GM12865 (cell line): Measurements from ENCODE around the gene SLC35A5.
"Not testable (repeated sequence)": the region's sequence is repeated elsewhere in the genome, so short reads cannot be mapped to it uniquely, and the experiment has no call there.

Experiments used
- DNase-seq: peaks from one replicate; pipeline ENCODE4 v3.0.0; 2010; ENCODE audit warnings: low read depth
- H3K4me3 ChIP-seq: 2 replicates; pipeline ENCODE4 v1.5.1; 2011; ENCODE audit warnings: mild to moderate bottlenecking, low read depth, low read length, control low read depth
- TF ChIP-seq, protein P1 (sequence below): IDR thresholded peaks from 2 replicates; pipeline ENCODE4 v1.5.1; 2011; ENCODE audit warnings: low read length, control low read depth, low read depth, inconsistent platforms; ENCODE audit not compliant: insufficient read depth; ENCODE audit errors: missing control alignments

The SLC35A5 gene

DNA sequence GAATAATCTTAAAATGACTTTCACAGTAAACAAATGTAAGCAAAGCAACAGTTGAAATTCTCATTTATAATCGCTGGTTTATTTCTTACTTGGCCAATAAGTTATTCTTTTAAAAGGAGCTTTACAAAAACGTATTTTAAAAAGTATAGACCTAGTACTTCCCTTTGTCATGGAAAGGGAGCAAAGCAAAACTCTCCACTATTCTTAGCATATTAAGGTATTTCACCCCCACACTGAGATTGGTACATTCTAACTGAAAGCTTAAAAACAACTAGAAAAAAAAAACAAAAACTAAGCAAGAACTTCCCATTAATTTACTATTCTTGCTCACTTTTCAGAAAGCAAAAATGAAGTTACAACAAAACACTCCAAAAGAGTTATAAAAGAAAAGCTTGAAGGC, 1.5 kb upstream of the SLC35A5 start:
- peak overlapping the region; percentile 83 for H3K4me3 ChIP-seq
- TF ChIP-seq, protein P1, sequence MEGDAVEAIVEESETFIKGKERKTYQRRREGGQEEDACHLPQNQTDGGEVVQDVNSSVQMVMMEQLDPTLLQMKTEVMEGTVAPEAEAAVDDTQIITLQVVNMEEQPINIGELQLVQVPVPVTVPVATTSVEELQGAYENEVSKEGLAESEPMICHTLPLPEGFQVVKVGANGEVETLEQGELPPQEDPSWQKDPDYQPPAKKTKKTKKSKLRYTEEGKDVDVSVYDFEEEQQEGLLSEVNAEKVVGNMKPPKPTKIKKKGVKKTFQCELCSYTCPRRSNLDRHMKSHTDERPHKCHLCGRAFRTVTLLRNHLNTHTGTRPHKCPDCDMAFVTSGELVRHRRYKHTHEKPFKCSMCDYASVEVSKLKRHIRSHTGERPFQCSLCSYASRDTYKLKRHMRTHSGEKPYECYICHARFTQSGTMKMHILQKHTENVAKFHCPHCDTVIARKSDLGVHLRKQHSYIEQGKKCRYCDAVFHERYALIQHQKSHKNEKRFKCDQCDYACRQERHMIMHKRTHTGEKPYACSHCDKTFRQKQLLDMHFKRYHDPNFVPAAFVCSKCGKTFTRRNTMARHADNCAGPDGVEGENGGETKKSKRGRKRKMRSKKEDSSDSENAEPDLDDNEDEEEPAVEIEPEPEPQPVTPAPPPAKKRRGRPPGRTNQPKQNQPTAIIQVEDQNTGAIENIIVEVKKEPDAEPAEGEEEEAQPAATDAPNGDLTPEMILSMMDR, result no peak
- no peak for DNase-seq

DNA sequence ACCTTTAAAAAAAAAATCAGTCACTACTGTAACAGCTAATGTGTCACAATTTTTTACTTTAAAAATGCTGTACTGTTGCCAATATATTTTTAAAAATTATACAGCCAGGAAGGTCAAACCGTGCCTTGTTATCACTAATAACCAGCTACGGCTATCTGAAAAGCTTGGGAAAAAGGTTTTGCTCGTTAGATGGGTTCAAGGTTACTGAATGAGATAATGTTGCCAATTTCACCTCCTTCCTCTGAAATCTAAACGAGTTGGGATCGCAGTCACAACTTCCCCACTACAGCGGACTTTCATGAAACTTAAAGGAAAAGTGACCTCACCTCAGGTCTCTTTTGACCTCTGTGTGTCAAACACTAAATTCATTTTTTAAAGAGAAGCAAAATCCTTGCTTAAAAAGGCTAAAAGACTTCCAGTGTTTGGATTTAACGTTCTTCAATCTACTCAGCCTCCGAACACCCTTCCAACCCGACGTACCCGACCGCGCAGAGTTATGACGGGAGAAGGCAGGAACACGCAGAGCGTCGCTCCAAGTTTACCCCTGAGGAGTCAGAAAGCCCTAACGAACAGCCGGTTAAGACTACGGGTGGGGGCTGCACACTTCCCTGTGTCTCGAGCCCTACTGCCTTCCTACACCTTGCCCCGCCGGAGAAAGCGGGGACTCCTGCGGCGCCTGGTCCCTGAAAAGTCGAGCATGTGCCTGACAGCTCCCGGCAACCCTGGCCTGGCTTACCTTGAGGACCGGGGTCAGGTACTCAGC, 943 bp upstream of the SLC35A5 start:
- TF ChIP-seq, protein P1, result no peak
- DNase-seq, result peak; percentile 83
- peak overlapping the region; percentile 83 for H3K4me3 ChIP-seq

DNA sequence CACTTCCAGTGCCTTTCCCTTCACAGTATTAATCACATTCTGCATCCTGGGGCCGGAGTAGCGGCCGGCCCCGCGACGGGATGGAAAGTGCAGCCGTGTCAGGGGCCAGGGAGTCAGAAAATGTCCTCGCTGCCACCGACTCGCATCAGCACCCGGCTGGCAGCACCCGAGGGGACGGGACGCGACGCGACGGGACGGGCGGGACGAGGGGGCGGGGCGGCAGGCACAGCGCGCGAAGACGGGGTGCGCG, 436 bp upstream of the SLC35A5 start:
- DNase-seq, result no peak
- TF ChIP-seq, protein P1, result no peak
- H3K4me3 ChIP-seq, result peak overlapping the region; percentile 83

DNA sequence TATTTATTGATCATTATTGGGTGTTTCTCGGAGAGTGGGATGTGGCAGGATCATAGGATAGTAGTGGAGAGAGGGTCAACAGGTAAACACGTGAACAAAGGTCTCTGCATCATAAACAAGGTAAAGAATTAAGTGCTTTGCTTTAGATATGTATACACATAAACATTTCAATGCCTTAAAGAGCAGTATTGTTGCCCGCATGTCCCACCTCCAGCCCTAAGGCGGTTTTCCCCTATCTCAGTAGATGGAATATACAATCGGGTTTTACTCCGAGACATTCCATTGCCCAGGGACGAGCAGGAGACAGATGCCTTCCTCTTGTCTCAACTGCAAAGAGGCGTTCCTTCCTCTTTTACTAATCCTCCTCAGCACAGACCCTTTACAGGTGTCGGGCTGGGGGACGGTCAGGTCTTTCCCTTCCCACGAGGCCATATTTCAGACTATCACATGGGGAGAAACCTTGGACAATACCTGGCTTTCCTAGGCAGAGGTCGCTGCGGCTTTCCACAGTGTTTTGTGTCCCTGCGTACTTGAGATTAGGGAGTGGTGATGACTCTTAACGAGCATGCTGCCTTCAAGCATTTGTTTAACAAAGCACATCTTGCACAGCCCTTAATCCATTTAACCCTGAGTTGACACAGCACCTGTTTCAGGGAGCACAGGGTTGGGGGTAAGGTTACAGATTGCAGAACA, 2.5 kb downstream of the SLC35A5 start:
- H3K4me3 ChIP-seq, DNase-seq: not testable (repeated sequence)

DNA sequence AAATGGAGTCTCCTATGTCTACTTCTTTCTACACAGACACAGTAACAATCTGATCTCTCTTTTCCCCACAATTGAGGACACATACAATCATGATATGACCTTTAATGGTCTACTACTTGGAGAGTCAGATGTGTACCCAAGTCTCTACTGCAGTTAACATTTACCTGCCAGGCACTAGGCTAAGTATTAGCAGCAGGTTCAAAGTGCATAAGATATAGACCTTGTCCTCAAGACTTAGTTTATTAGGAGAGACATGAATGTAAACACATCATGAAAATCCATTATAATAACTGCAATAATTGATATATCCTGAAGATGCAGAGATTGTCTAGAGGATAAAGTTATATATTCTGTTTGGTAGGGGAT, 3.1 kb downstream of the SLC35A5 start:
- DNase-seq, result no peak
- TF ChIP-seq, protein P1, result no peak
- H3K4me3 ChIP-seq, result no peak overlapping the region

DNA sequence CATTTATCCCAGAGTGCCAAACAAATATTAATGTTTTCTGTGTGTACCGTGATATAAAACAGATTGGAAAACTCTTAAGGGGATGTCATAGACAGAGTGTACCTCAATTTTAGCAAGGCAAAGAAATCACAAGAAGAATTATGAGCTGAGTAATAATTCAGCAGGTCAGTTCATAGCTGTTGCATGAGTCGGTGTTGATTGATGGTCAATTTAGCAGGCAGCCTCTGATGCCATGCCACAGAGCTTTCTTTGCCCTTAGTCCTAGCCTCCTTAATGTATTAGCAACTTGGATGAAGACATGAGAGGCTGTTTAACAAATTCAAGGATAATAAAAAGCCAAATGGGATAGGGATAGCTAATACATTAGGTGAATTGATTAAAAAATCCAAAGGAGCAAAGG, 6.8 kb downstream of the SLC35A5 start:
- TF ChIP-seq, protein P1, result no peak
- DNase-seq, result no peak
- no peak overlapping the region for H3K4me3 ChIP-seq

DNA sequence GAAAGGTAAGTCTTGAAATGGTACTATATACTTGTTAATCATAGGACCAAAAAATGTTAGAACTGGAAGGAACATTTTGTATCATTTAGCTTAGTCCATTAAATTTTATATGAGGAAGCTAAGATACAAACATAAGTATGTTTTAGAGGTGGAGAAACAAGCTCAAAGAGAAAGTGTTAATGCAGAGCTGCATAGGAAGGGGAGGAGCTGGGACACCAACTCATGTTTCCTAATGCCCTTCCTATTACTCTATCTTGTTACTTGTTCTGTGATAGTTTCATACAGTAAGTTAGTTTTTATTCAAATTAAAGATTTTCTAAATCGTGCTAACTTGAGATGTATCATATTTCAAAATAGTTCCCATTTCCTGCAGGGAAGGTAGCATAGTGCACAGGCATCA, 7.4 kb downstream of the SLC35A5 start:
- TF ChIP-seq, protein P1, result no peak
- DNase-seq, result no peak

More for the DNA sequence above, 7.4 kb downstream of the SLC35A5 start:
- no peak overlapping the region for H3K4me3 ChIP-seq
